Fibroblast of lung (primary cell): ENCODE data around the gene GRK6.

Experiments used
- EZH2 ChIP-seq: IDR thresholded peaks from 2 replicates; pipeline ENCODE4 v1.5.1; 2012; ENCODE audit warnings: low read length, control low read depth, mild to moderate bottlenecking; ENCODE audit errors: missing control alignments
- TF ChIP-seq, protein P1 (sequence below), 2 donors: IDR thresholded peaks in 1 of 2; conservative IDR thresholded peaks in 1 of 2; 1 replicate in 1 of 2; 2 replicates in 1 of 2; pipeline ENCODE4 v1.5.1; 2011 to 2012; ENCODE audit warnings: low read length in 2 of 2, control low read depth in 1 of 2, inconsistent platforms in 1 of 2, low read depth in 1 of 2, mild to moderate bottlenecking in 1 of 2

DNA sequence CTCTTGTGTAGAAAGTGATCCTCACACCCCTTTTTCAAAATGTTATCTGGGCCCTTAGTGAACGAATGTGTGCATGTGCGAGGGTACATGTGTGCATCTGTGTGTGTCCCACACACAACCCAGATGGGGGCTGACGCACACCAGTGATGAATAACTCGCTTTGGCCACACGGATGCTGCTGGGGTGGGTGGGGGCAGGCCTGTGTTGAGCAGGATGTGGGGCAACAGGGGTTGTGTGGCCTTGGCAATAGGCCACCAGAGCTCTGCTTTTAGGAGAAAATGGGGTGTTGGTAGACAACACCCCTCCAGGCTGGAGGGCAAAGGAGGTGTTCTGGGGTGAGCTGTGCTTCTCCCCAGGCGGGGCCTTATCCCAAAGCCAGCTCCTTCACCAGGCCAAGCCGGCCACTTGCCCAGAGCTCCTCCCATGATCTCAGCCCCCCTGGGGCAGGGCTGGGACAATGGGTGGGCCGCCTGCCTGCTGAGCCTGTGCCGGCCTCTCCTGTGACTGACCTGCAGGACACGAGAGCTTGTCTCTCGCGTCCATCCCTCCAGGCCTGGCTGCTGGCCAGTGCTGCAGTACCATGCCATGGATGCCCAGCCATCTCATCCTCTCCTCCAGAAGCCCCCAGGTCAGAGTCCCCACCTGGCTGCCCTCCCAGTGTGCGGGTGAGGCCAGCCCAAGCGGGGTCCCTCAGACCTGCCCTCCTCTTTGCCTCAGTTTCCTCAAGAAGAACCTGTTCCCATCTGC is 45.3 kb downstream of the GRK6 start:
- TF ChIP-seq, protein P1, sequence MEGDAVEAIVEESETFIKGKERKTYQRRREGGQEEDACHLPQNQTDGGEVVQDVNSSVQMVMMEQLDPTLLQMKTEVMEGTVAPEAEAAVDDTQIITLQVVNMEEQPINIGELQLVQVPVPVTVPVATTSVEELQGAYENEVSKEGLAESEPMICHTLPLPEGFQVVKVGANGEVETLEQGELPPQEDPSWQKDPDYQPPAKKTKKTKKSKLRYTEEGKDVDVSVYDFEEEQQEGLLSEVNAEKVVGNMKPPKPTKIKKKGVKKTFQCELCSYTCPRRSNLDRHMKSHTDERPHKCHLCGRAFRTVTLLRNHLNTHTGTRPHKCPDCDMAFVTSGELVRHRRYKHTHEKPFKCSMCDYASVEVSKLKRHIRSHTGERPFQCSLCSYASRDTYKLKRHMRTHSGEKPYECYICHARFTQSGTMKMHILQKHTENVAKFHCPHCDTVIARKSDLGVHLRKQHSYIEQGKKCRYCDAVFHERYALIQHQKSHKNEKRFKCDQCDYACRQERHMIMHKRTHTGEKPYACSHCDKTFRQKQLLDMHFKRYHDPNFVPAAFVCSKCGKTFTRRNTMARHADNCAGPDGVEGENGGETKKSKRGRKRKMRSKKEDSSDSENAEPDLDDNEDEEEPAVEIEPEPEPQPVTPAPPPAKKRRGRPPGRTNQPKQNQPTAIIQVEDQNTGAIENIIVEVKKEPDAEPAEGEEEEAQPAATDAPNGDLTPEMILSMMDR (conservative IDR thresholded peaks at IDR 0.05 in 1 of 2, IDR thresholded peaks at IDR 0.05 in 1 of 2; ENCODE audit: low read depth in 1 of 2, low read length in 2 of 2) = no peak
- no peak for TF ChIP-seq EZH2
